GM12872 (cell line): ENCODE measurements around the gene HOXC9.

Experiments used
- CTCF ChIP-seq: IDR thresholded peaks from 3 replicates; pipeline ENCODE4 v1.5.1; 2011; ENCODE audit warnings: low read depth, mild to moderate bottlenecking, low read length, moderate library complexity; ENCODE audit not compliant: insufficient read depth

HOXC9 gene

GRCh38 chr12:53998110-53998899 is 1.7 kb upstream of the HOXC9 start:
- no peak for TF ChIP-seq CTCF

- TF ChIP-seq CTCF: no peak
These were observed 1.1 kb upstream of the HOXC9 start for GRCh38 chr12:53998900-53999236.

- no peak for TF ChIP-seq CTCF
These were observed 324 bp upstream of the HOXC9 start for GRCh38 chr12:53999559-54000115.

GRCh38 chr12:54001283-54002187 is 1.6 kb downstream of the HOXC9 start:
- TF ChIP-seq CTCF: no peak

GRCh38 chr12:54002278-54002914 is 2.4 kb downstream of the HOXC9 start:
- no peak for TF ChIP-seq CTCF

GRCh38 chr12:54002915-54003389 is 3.0 kb downstream of the HOXC9 start:
- TF ChIP-seq CTCF: no peak

- no peak for TF ChIP-seq CTCF
These were observed 3.7 kb downstream of the HOXC9 start for GRCh38 chr12:54003625-54004024.
